ENCODE results near the gene MTNR1A.

The MTNR1A gene

DNA sequence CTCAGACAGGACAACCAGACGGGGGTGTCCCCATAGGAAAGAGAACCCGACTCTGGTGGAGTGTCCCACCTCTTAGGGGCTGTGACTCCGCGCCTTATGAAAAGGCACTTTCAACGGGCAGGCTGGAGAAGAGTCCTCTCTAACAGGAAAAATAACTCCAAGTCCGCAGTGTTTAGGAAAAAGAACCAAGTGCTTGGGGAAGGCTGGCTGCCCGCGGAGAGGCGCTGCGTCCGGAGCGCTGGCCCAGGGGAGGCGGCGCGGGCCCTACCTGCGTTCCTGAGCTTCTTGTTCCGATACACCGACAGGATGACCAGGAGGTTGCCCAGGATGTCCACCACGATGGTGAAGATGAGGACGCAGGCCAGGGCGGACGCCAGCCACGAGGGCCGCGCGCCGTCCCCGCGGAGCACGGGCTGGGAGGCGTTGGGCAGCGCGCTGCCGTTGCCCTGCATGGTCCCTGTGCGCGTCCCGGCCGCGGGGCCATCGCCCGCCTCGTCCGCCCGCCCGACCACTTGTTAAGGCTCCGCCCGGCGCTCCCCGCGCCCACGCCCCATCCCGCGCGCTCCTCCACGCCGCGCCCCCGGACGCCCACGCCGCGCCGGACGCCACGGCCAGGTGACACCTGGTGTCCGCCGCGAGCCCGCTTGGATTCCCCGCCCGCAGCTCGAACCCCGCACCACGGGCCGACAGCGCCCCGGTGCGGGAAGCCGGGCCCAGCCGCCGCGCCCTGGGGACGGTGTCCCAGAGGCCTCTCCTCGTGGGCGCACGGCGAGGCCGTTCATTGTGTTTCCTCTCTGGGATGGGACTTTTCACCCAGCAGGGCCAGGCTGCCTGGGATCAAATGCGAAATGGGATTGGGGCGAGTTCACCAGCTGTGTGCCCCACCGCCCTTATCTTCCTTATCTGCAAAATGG is at the start of gene MTNR1A:
TSS of gene MTNR1A (minus strand) at position 654 of the 914 bp plus-strand sequence. CDS start at position 452, 202 bp downstream.
- DNase-seq (ENCODE audit: low spot score): peak; percentile 57

DNA sequence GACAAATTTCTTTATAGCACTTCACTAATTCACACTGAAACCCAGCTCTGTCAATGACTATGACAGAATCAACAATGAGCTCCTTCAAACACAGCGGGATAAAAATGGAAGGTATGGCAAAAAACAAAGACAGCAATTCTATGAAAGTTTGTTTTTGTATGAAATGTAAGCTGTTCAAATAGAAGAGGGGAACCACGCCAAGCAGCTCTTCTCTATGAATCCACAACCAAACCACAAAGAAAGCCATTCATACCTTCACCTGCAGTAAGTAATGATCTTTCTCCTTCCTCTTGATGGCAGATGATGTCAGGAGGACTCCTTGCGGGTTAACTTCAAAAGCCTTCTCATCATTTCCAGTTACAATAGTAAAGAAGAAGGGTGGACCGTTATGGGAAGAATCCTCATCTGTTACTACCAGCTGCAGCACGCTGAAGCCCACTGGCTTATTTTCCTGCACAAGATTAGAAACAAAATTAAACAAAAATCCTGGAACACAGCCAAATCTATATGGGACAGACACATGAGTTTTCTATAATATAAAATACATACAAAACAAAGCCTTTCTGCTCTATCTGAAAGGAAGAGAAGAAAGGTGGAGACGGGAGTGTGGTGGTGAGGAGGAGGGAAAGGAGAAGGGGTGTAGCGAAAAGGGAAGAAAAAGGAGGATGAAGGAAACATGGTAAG is 48.9 kb upstream of the MTNR1A start:
- DNase-seq (ENCODE audit: low spot score): no peak

DNA sequence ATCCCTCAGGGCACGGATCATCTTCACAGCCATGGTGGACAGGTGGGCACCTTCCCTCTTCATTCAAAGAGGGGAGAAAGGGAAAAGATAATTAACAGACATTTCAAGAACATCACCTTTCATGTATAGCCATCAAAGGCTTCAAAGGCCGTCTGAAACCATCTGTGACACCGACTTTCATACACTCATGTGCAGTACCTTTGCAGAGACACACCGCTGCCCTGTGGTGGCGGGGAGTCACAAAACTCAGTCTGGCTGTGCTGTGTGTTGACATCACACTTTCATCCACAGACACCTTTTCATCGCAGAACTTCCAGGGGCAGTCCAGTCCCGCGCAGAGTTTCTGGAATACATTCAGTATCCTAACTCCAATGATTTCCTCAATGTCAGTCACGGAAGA is 47.6 kb upstream of the MTNR1A start:
- no peak for DNase-seq (ENCODE audit: low spot score)

DNA sequence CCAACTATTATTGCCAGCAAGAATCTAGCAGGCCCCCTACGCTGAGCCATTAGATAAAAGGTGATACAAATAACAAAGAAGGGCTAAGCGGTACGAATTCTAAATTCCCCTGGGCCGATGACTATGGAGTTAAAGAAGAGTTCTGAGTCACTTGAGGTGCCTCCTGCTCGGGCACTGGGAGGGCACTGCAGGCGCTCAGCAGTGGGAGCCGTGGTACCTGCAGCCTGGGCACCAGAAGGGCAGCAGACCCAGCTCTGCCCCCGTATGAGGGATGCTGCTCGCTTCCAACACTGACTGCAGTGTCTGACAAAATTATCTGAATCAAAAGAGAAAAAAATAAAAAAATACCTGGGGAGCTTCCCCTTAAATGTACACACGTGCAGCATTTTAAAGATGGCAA is 44.1 kb upstream of the MTNR1A start:
- DNase-seq (ENCODE audit: low spot score): no peak

- DNase-seq (ENCODE audit: low spot score): no peak
These were observed 43.3 kb upstream of the MTNR1A start for GRCh38 chr4:186598686-186599085.

DNA sequence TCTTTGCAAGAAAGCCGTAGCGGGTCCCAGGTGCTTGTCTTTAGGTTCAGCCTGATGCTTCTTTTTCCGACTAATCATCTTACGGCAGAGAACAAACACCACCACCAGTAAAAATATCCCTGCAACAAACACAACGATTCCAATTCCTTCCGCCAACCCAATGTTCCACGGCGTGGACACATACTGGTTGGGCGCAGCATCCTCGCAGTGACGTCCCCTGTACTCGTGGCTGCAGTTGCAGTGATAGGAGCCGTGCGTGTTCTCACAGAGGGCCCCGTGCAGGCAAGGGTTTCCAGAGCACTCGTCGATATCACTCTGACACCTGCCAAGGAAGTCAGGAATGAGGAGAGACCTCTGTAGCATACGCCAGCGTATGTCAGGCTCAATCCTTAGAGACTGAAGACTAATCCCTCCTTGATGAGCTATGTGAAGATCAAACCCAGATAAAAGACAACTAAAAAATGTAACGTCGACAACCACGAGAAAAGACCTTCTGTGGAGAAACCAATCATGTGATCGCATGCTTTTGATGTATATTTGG is 41.6 kb upstream of the MTNR1A start:
- DNase-seq (ENCODE audit: low spot score): no peak

- no peak for DNase-seq (ENCODE audit: low spot score)
These were observed 41.0 kb upstream of the MTNR1A start for GRCh38 chr4:186596346-186596745.

DNA sequence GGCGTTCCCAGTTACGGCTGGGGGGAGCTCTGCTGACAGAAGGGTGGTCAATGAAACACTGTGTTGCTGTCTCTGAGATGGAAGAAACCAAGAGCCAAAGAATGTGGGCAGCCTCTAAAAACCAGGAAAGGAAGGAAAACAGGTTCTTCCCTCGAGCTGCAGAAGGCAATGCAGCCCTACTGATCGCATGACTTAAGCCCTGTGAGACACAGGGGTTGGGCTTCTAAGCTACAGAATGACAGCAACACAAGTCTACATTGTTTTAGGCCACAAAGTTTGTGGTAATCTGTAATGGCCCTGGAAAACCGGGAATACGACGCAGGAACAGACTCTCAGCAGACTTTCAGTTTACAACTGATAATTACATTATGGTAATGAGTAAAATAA is 38.2 kb upstream of the MTNR1A start:
- no peak for DNase-seq (ENCODE audit: low spot score)

DNA sequence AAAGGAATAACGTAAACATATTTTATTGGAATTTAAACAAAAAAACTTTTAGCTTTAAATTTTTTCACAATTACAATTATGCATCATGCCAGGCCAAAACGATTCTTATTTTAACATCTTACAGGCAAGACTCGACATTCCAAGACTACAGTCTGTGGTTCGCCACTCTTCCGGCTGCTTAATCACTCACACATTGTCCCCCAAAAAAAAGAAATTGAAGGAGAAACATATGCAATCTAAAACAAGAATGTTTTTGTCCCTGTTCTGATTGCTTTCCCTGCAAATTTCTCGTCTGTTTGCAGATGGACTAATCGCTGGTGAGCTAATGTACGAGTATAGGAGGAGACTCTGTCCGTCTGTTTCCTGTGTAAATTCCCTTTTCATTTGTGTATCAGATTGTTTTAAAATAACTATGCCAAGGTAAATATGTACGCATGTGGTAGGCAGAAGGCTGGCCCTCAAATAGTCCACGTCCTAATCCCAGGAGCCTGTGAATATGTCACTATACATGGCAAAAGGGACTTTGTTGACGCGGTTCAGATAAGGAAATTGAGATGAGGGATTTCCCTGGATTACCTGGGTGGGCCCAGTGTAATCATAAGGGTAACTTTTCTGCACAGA is 37.7 kb upstream of the MTNR1A start:
- no peak for DNase-seq (ENCODE audit: low spot score)

DNA sequence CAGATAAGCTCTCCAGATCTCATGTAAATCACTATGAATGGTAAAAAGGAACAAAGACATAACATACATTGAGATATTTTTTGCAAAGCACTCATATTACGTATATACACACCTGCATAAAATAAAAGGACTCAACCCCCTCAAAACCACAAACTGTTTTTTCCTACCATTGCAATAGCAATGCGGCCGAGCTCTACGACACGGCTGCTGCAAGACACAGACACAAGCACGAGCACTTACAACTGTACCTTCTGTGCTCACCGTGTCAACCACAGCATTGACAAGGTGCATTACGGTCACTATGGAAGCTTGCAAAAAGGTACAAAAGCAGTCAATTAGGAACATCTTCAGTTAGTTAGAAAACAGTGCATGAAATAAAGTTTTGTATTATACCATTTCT is 37.1 kb upstream of the MTNR1A start:
- DNase-seq (ENCODE audit: low spot score): no peak

DNA sequence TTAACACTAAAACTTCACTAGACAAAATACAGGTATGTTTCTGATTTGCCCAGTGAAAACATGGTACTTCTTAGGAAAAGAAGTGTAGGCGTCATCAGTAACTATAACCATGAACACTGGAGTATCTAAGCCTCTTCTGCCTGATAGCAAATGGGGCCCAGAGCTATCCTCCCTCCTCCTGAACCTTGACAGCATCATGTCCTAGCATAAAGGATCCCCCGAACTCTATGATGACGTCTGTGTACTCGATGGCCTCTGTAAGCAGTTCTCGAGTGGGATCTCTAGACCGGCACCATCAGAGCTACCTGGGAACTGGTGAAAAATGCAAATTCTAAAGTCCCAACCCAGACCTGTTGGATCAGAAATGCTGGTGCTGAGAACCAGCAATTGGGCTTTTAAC is 36.3 kb upstream of the MTNR1A start:
- DNase-seq (ENCODE audit: low spot score): no peak

GRCh38 chr4:186588503-186588902 is 33.1 kb upstream of the MTNR1A start:
- DNase-seq (ENCODE audit: low spot score): no peak

DNA sequence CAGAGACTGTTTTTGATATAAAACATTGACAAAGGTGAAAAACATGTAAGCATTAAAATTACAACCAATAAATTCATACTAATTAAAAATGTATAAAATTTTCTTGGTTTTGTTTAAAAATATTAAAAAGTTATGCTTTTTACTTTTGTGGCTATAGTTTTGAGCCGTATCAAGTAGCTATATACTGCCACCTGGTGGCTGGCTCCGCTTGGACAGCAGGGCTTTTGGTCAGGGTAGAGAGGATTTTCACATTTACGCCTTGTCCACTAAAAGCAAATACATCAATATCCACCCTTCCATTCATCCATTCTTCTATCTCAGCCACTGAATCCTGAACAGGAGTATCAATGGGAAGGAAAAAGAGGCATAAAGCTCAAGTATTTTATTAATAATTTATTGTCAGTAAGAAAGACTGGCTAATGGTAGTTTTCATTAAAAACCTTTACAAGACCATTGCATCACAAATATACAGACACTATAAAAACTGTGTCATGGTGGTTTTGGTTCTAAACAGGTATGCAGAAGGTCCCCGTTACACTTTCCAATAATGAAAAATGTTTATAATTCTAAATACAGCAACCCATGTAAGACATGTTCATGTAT is 32.1 kb upstream of the MTNR1A start:
- DNase-seq (ENCODE audit: low spot score): peak; percentile 51

GRCh38 chr4:186586205-186586604 is 30.8 kb upstream of the MTNR1A start:
- DNase-seq (ENCODE audit: low spot score): no peak

DNA sequence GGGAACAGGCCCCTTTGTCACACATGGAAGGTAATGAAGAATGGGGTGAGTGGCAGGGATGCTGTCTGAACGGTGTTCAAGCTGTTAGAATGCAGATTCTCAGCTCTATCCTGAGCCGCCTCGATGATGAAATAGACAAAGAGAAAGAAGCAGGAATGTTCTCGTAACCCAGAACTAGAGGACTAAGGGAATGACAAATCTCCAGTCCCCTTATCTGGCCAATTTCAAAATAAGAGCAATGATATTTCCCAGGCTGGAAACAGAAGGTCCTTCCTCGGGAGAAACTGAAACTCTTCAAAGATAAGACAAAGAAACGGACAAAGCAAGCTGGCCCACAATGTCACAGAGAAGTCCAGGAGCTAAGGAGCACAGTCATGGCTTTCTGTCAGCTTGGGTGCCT is 29.5 kb upstream of the MTNR1A start:
- no peak for DNase-seq (ENCODE audit: low spot score)

GRCh38 chr4:186581421-186581820 is 26.1 kb upstream of the MTNR1A start:
- DNase-seq (ENCODE audit: low spot score): no peak

DNA sequence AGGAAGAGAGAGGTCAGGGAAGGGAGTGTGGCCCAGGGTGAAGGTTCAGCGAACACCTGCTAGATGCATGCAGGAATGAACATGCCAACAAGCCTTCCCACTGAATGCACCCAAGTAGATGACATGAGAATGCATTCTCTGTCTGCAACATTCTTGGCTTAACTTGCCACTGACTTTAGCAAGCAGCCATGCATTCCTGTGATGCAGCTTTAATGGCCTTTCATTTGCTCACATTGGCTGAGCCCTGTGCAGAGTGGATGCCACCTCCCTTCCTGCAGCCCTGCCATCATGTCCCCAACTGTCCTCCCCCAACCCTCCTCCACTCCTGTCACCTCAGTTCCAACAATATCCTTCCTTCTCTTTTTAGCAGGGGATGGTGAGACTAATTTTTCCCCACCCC is 25.3 kb upstream of the MTNR1A start:
- no peak for DNase-seq (ENCODE audit: low spot score)

DNA sequence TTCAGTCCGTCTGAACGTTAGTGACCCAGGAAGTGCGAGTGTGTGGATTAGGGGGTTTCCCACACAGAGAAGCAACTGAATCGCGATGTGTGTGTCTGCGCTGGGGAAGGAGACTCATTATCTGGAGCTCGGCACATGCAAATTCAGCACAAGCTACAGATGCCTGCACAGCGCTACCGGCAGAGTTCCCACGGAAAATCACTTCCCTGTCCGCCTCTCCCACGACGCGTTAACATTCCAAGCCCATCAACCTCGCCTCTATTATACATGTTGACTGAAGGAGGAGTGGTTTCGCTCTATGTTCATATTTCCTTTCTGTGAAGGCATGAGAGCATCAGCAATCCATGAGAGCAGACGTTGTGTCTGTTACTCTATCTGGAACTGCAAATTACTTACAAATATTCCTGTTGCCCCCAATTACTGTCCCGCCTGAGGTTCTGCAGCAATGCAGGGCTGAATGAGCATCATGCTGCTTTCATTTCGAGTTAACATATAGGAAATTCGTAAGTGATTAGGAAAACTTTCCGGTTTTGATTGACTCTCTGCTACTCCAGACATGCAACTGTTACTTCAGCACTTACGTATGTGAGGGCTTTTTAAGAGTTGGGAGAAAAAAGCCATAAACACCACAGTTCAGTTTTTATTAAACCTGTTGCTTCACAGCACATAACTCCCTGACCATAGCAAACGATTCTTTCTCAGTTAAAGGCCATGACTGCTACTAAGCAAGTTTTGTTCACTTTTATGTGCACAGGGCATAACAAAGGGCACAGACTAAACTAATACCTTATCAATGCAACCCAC is 15.0 kb upstream of the MTNR1A start:
- DNase-seq (ENCODE audit: low spot score): no peak

GRCh38 chr4:186569533-186570192 is 14.3 kb upstream of the MTNR1A start:
- DNase-seq (ENCODE audit: low spot score): no peak

- no peak for DNase-seq (ENCODE audit: low spot score)
These were observed 10.7 kb upstream of the MTNR1A start for GRCh38 chr4:186566068-186566467.

- DNase-seq (ENCODE audit: low spot score): no peak
These were observed 8.4 kb upstream of the MTNR1A start for GRCh38 chr4:186563761-186564160.

Measured in D341Med (cell line).